RWPE1 (cell line): Measurements from ENCODE around the gene OTOG.

Experiments
- CTCF ChIA-PET: fragments of 350-600 bp; sonication (Branson Sonifier 250); formaldehyde crosslinking; extraction: SDS; loops from one replicate; lab custom pipeline; 2021; lab: Yijun Ruan, JAX
- POLR2A ChIA-PET: fragments of 400-600 bp; formaldehyde crosslinking; extraction: SDS; loops from one replicate; lab custom pipeline; 2020; ENCODE audit warnings: antibody characterized with exemption; ENCODE audit not compliant: low non-redundant PET; lab: Yijun Ruan, JAX
- DNase-seq: peaks from one replicate; pipeline ENCODE4 v3.0.0; 2012; ENCODE audit warnings: low spot score
- H3K27ac ChIP-seq: fragments of 450-650 bp; 2 replicates; pipeline ENCODE4 v1.5.1; 2017
- TF ChIP-seq, protein P1 (sequence below): fragments of 450-650 bp; conservative IDR thresholded peaks from 2 replicates; pipeline ENCODE4 v1.5.1; 2017; ENCODE audit warnings: low read depth, mild to moderate bottlenecking

The OTOG gene

GRCh38 chr11:17560281-17561110, 13.4 kb downstream of the OTOG start:
- no peak for DNase-seq
- ChIA-PET POLR2A (no interaction called here), CTCF (no interaction called here)
- TF ChIP-seq, protein P1, sequence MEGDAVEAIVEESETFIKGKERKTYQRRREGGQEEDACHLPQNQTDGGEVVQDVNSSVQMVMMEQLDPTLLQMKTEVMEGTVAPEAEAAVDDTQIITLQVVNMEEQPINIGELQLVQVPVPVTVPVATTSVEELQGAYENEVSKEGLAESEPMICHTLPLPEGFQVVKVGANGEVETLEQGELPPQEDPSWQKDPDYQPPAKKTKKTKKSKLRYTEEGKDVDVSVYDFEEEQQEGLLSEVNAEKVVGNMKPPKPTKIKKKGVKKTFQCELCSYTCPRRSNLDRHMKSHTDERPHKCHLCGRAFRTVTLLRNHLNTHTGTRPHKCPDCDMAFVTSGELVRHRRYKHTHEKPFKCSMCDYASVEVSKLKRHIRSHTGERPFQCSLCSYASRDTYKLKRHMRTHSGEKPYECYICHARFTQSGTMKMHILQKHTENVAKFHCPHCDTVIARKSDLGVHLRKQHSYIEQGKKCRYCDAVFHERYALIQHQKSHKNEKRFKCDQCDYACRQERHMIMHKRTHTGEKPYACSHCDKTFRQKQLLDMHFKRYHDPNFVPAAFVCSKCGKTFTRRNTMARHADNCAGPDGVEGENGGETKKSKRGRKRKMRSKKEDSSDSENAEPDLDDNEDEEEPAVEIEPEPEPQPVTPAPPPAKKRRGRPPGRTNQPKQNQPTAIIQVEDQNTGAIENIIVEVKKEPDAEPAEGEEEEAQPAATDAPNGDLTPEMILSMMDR, result no peak
- H3K27ac ChIP-seq, result no peak overlapping the region

DNA sequence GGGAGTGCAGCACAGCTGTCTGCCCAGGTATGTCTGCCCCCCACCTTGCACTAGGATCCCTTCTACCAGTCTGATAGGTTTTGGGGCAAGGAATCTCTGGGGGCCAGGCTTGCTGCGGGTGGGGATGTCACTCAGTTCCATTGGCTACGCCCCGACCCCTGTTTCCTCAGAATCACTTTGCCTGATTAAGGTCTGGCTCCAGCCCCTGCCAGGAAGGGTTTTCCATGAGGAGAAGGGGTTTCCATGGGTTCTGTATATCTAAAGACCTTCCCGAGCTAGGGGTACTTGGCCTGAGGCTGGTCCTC, 14.0 kb downstream of the OTOG start:
- DNase-seq, result no peak
- CTCF ChIA-PET, result no interaction called here
- TF ChIP-seq, protein P1, result no peak
- H3K27ac ChIP-seq, result no peak overlapping the region
- POLR2A ChIA-PET, result no interaction called here

DNA sequence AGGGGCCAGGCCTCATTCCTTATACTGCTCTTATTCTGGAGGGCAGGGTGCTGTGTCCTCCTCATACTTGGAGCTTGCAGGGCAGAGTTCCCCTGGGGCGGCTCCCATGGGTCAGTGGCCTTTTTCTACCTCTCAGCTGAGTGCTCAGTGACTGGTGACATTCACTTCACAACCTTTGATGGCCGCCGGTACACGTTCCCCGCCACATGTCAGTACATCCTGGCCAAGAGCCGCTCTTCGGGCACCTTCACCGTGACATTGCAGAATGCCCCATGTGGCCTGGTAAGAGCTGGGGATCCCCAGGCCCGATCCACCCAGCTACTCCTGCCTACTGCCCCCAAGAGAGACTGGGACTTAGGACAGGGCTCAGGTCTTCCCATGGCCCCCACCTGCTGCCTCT, 14.5 kb downstream of the OTOG start:
- no peak for DNase-seq
- H3K27ac ChIP-seq, result no peak overlapping the region
- TF ChIP-seq, protein P1, result no peak
- ChIA-PET CTCF (no interaction called here), POLR2A (no interaction called here)

GRCh38 chr11:17563231-17563646, 16.2 kb downstream of the OTOG start:
- POLR2A ChIA-PET, result no interaction called here
- CTCF ChIA-PET, result no interaction called here
- peak; percentile 10 for DNase-seq
- no peak overlapping the region for H3K27ac ChIP-seq
- TF ChIP-seq, protein P1, result no peak

GRCh38 chr11:17563961-17564686, 17.1 kb downstream of the OTOG start:
- ChIA-PET POLR2A (no interaction called here), CTCF (interaction anchor here (0.6 to 0.7 kb wide), 2 partner anchors 73 to 105 kb away, joined by 3 read pairs; no protein-coding TSS in a partner anchor)

GRCh38 chr11:17564687-17565042, 17.6 kb downstream of the OTOG start:
- TF ChIP-seq, protein P1, result no peak
- ChIA-PET CTCF (interaction anchor here (0.7 kb wide), 1 partner anchor 73 kb away, joined by 3 read pairs; no protein-coding TSS in a partner anchor), POLR2A (no interaction called here)
- no peak overlapping the region for H3K27ac ChIP-seq
- no peak for DNase-seq

More at GRCh38 chr11:17563961-17564686, 17.1 kb downstream of the OTOG start:
- no peak overlapping the region for H3K27ac ChIP-seq
- TF ChIP-seq, protein P1, result no peak
- DNase-seq, result no peak
